Rectal smooth muscle tissue (tissue), 1 donor: ENCODE measurements around the gene TFF2.

Source experiments
- H3K27ac ChIP-seq: one replicate; pipeline ENCODE4 v1.7.0; 2013; ENCODE audit warnings: low read depth, low read length, inconsistent platforms
- H3K27me3 ChIP-seq: one replicate; pipeline ENCODE4 v1.7.0; 2013; ENCODE audit warnings: low read length; ENCODE audit not compliant: control insufficient read depth, insufficient read depth
- H3K36me3 ChIP-seq: one replicate; pipeline ENCODE4 v1.7.0; 2013; ENCODE audit warnings: low read length; ENCODE audit not compliant: control insufficient read depth, insufficient read depth
- H3K4me1 ChIP-seq: one replicate; pipeline ENCODE4 v1.7.0; 2013; ENCODE audit warnings: low read length; ENCODE audit not compliant: control insufficient read depth, insufficient read depth
- H3K4me3 ChIP-seq: one replicate; pipeline ENCODE4 v1.7.0; 2013; ENCODE audit warnings: low read length
- H3K9ac ChIP-seq: one replicate; pipeline ENCODE4 v1.7.0; 2013; ENCODE audit warnings: low read length

The TFF2 gene

DNA sequence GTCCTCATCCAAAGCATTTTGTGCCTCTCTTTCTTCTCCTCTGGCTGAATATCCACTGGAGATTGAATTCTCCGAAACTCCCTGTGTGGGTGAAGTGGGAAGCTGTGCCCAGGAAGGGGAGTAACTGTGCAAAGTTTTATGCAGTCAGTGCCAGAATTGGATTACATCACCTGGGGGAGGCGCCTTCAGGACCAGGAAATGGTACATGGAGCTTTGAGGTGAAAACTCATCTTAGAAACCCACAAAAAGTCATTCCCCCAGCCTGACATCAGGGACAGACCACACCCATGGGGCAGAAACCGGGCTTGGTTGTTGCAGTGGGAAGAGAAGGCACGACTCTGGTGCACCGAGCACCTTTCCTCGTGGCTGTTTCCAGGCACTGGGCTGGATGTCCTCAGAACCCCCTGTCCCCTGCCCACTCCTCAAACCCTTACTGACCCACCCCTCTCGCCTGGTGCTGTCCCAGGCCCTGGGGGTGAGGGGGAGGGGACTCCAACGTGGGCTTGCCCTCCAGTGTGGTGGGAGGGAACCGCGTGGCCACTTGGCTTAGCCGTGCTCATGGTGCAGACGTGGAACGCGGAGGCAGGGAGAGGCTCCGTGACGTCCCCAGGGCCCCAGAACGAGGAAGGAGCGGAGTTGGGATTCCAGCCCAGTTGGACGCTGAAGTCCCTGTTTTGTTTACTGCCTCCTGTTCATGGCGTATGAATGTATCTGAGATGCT, 51.3 kb downstream of the TFF2 start:
- no peaks in the 10 kb centered on the region for H3K27me3 ChIP-seq
- H3K4me3 ChIP-seq: no peak overlapping the region
- H3K9ac ChIP-seq: no peak overlapping the region
- H3K4me1 ChIP-seq: no peaks in the 10 kb centered on the region
- H3K27ac ChIP-seq: no peak overlapping the region
- peaks cover 9% of the 10 kb centered on the region for H3K36me3 ChIP-seq

DNA sequence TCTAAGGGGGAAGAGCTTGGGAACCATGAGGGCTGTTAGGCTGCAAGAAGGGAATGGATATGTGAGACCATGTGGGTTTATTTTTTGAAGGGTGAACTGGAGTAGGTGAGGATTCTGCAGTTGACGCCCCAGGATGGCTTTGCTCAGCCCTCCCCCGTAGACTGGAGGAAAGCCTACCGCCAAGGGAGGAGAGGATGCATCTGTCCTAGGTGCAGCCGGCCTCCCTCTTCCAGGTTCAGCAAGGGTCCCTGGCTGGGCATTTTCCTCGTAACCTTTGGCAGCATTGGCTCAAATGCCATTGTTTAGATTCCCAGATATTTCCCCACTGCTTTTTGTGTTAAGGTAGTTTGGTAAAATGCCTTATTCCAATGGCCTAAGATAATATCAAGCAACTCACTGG, 52.1 kb downstream of the TFF2 start:
- H3K4me3 ChIP-seq: no peak overlapping the region
- peaks cover 16% of the 10 kb centered on the region for H3K36me3 ChIP-seq
- H3K4me1 ChIP-seq: no peaks in the 10 kb centered on the region
- H3K9ac ChIP-seq: no peak overlapping the region
- H3K27me3 ChIP-seq: no peaks in the 10 kb centered on the region
- H3K27ac ChIP-seq: no peak overlapping the region

DNA sequence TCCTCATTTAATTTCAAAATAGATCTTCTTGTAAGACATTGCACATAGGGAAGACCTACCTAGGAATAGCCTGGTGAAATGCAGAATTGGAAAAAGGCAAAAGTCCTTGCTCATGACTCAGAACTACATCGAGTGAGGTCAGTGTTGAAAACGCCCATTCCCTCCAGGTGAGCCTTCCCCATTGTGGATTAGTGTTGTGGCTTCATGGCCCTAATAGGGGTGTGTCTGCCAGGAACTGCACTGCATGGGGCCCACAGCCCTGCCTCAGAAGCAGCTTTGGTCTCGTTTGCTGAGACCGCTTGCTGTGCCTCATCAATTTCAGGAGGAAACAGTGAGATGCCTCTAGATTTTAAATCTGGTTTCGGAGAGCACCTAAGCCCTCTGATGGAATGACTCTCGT, 52.6 kb downstream of the TFF2 start:
- peaks cover 19% of the 10 kb centered on the region for H3K36me3 ChIP-seq
- H3K4me1 ChIP-seq: no peaks in the 10 kb centered on the region
- H3K9ac ChIP-seq: no peak overlapping the region
- no peaks in the 10 kb centered on the region for H3K27me3 ChIP-seq
- H3K27ac ChIP-seq: no peak overlapping the region
- H3K4me3 ChIP-seq: no peak overlapping the region

DNA sequence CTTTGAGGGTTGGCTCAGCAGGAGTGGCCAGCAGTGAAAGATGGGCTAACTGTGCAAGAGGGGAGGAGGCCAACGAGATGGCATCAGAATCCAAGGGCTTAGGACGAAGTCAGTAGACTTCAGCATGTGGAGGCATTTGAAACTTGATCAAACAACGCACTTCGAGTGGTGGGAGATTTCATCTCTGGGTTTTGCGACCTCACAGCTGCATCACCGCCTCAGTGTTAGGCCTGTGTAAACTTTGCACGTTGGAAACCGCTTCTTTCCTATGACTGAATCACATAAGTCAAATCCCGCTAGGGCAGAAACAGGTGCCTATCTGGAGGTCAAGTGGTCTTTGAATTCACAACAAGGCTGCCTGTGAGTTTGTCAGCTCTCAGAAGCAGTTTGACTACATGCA, 53.4 kb downstream of the TFF2 start:
- peaks cover 25% of the 10 kb centered on the region for H3K36me3 ChIP-seq

DNA sequence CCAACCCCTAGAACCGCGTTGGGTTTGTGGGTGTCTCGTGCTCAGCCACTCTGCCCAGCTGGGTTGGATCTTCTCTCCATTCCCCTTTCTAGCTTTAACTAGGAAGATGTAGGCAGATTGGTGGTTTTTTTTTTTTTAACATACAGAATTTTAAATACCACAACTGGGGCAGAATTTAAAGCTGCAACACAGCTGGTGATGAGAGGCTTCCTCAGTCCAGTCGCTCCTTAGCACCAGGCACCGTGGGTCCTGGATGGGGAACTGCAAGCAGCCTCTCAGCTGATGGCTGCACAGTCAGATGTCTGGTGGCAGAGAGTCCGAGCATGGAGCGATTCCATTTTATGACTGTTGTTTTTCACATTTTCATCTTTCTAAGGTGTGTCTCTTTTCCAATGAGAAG, 54.3 kb downstream of the TFF2 start:
- H3K9ac ChIP-seq: no peak overlapping the region
- H3K27me3 ChIP-seq: no peaks in the 10 kb centered on the region
- no peak overlapping the region for H3K27ac ChIP-seq
- no peak overlapping the region for H3K4me3 ChIP-seq
- H3K36me3 ChIP-seq: peaks cover 29% of the 10 kb centered on the region
- no peaks in the 10 kb centered on the region for H3K4me1 ChIP-seq

More for the DNA sequence above, 53.4 kb downstream of the TFF2 start:
- Histone ChIP-seq H3K27me3 (no peaks in the 10 kb centered on the region), H3K9ac (no peak overlapping the region), H3K4me3 (no peak overlapping the region), H3K27ac (no peak overlapping the region), H3K4me1 (no peaks in the 10 kb centered on the region)
